ENCODE results near the gene RAB11FIP4. TPM values are rescaled to one million over a fixed set of nuclear protein-coding genes. Genes with fewer than 3 reads are reported as not detected.

Gene RAB11FIP4
- total and polyA plus RNA-seq, 2 of the 13 experiments (the other 11 are each of a cell fraction or from before 2014, with no cell fraction given) = 28.0 to 89.3 TPM

DNA sequence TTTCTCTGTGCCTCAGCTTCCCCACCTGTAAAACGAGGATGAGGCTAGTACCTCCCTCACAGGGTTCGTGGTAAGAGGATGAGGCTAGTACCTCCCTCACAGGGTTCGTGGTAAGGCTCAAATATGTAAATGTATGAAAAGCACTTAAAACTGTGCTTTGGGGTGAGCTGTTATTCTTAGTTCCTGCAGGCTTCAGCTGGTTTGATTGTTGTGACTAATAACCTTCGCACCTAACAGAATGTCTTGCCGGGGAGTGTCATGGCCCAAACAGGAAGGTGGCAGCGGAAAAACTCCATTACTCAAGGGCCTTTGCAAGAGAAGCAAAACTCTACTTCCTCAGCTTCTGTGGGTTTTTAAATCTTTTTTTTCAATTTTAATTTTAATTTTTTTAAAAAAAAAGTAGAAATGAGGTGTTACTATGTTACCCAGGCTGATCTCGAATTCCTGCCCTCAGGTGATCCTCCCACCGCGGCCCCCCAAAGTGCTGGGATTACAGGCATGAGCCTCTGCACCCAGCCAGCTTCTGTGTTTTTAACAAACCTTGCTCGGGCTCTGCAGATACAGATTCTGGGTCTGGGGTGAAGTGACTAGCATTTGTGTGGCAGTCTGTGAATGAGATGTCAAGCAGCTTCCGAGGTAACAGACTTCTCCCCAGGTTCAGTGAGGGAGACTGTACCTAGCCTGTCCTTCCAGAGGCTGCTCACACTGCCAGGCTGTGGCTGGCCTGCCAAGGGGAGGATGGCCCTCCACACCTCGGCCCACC is 103.0 kb downstream of the RAB11FIP4 start:
- DNase-seq (ENCODE audit: low spot score) (no peak), ATAC-seq (no peak), FAIRE-seq (no peak)
- H3K27ac ChIP-seq (ENCODE audit: extremely low read length, insufficient read depth, low read length) = peak overlapping the region; percentile 11
- H3K4me3 ChIP-seq (replicated peaks in 1 of 3; ENCODE audit: insufficient read depth in 1 of 3, low read depth in 2 of 3, low read length in 3 of 3) = no peak overlapping the region
- in situ Hi-C loops (cut with HindIII; ENCODE audit: extremely low pct_ligation_motif_present, low pct_unique_long_range_greater_than_20kb) = no loop called here
- intact Hi-C loops (cut with micrococcal nuclease; ENCODE audit: unreplicated experiment) = no loop called here
- H3K9ac ChIP-seq (ENCODE audit: insufficient read depth, low read depth, low read length) = no peak overlapping the region
- no peaks in the 10 kb centered on the region for H3K27me3 ChIP-seq (ENCODE audit: control insufficient read depth in 1 of 2, insufficient read depth in 2 of 2, low read length in 2 of 2)
- peaks cover 95% of the 10 kb centered on the region for H3K79me2 ChIP-seq (ENCODE audit: insufficient read depth, low read length)
- TF ChIP-seq ZNF232 (CRISPR knock-in tag; IDR thresholded peaks at IDR 0.05; ENCODE audit: borderline replicate concordance) (no peak), HOXD1 (CRISPR knock-in tag; IDR thresholded peaks at IDR 0.05) (no peak), ZNF12 (CRISPR knock-in tag; IDR thresholded peaks at IDR 0.05) (no peak), ISX (CRISPR knock-in tag; conservative IDR thresholded peaks at IDR 0.05) (no peak), ZNF782 (CRISPR knock-in tag; IDR thresholded peaks at IDR 0.05; ENCODE audit: borderline replicate concordance) (no peak), ZNF160 (CRISPR knock-in tag; IDR thresholded peaks at IDR 0.05) (no peak), CHCHD3 (CRISPR knock-in tag; IDR thresholded peaks at IDR 0.05) (no peak), KLF13 (CRISPR knock-in tag; IDR thresholded peaks at IDR 0.05) (no peak), STAT5B (CRISPR knock-in tag; IDR thresholded peaks at IDR 0.05) (no peak), HHEX (CRISPR knock-in tag; IDR thresholded peaks at IDR 0.05) (no peak), TOPORS (CRISPR knock-in tag; IDR thresholded peaks at IDR 0.05) (no peak), HNRNPUL1 (IDR thresholded peaks at IDR 0.05; ENCODE audit: low read depth, low read length) (no peak), SALL2 (CRISPR knock-in tag; IDR thresholded peaks at IDR 0.05) (no peak), REL (CRISPR knock-in tag; conservative IDR thresholded peaks at IDR 0.05) (no peak), ZNF34 (CRISPR knock-in tag; IDR thresholded peaks at IDR 0.05; ENCODE audit: borderline replicate concordance) (no peak), ZNF556 (CRISPR knock-in tag; IDR thresholded peaks at IDR 0.05; ENCODE audit: borderline replicate concordance) (no peak), RBM22 (optimal IDR thresholded peaks at IDR 0.05; ENCODE audit: low read length) (no peak)
- TF ChIP-seq, protein P1, sequence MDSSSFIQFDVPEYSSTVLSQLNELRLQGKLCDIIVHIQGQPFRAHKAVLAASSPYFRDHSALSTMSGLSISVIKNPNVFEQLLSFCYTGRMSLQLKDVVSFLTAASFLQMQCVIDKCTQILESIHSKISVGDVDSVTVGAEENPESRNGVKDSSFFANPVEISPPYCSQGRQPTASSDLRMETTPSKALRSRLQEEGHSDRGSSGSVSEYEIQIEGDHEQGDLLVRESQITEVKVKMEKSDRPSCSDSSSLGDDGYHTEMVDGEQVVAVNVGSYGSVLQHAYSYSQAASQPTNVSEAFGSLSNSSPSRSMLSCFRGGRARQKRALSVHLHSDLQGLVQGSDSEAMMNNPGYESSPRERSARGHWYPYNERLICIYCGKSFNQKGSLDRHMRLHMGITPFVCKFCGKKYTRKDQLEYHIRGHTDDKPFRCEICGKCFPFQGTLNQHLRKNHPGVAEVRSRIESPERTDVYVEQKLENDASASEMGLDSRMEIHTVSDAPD (CRISPR knock-in tag; IDR thresholded peaks at IDR 0.05) = no peak
- no peak overlapping the region for H2AFZ ChIP-seq (ENCODE audit: low read length)
- peaks cover 97% of the 10 kb centered on the region for H3K4me1 ChIP-seq (ENCODE audit: insufficient read depth, low read length)
- BruUV-seq (replicated peaks) = no TSS peak
- H3K4me2 ChIP-seq (ENCODE audit: low read depth, low read length) = no peak overlapping the region
- no peaks in the 10 kb centered on the region; the same call in 1 of the 2 replicates for H4K20me1 ChIP-seq (ENCODE audit: insufficient read depth, low read length)
- 82% methylated on average over 11 of the region's 12 CpGs for WGBS (ENCODE audit: low lambda C conversion rate)
- H3K36me3 ChIP-seq (replicated peaks in 1 of 2; ENCODE audit: control insufficient read depth in 1 of 2, insufficient read depth in 2 of 2, low read length in 2 of 2) = peaks cover 4 to 12% of the 10 kb centered on the region in 2 experiments; a peak in 2 of 5 replicates
- ChIA-PET CTCF (ENCODE audit: low intra/inter-chr PET ratio, low total read pairs) (no interaction called here), POLR2A (interaction anchor here (0.7 kb wide), 1 partner anchor 11 kb away, joined by 4 read pairs; no protein-coding TSS in a partner anchor)
- no peaks in the 10 kb centered on the region for H3K9me3 ChIP-seq (ENCODE audit: low read length)

All from HepG2 (cell line).